Stimulated activated CD4-positive, alpha-beta T cell treated with anti-CD3 and anti-CD28 coated beads, Interleukin-1b, Interleukin-23, amount 100 ng/mL, for 1 hour (primary cell): ENCODE measurements around the gene HOXD13.
A peak's percentile ranks its signal among the peaks of the same experiment; 100 is the strongest.

Source experiments
- DNase-seq, 2 donors: peaks; one replicate each; pipeline ENCODE4 v3.0.0-alpha.2; 2020; ENCODE audit warnings: low read depth in 2 of 2

HOXD13 gene

DNA sequence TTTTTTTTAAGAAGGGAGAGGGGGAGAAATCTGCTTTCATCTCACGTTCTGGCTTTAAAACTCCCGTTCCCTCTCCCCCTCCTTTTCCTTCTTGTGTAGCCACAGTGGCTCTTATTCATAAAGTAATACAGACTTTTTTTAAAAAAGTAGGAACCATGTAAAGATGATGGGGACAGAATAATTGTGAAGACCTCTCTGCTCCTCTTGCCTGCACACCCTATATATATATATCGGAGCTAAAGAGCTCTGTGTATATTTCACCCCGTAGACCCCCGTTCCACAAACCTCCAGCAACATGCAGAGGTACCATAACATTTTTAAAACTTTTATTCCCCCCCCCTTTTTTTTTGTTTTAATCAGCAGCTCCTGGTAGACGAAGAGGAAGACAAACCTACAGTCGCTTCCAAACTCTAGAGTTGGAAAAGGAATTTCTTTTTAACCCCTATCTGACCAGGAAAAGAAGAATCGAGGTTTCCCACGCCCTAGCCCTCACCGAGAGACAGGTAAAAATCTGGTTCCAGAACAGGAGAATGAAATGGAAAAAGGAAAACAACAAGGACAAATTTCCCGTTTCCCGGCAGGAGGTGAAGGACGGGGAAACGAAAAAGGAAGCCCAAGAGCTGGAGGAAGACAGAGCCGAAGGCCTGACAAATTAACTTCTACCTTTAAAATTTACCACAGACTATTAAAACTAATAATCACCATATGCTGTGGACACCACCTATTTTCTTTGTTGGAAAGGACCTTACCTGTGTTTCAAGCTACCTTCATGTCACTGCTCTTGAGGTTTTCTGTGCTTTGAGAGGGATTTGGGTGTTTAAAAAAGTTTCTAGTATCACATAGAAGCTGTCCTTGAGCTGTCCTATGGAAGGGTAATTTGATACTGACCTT, 38.7 kb downstream of the HOXD13 start:
- no peak for DNase-seq

DNA sequence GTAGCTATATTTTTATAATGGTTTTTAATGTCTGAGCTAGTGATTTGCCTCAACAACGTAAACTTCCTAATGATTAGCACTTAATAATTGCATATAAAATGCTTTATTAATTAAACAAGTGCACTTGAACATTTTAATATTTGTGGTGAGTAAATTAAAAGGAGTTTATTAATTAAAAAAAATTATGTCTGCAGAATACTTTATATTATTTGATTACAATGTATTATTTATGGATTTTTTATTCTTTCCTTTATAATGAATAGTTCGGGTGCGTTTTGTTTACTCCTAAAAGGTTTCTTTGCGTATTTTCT, 39.3 kb downstream of the HOXD13 start:
- no peak for DNase-seq

DNA sequence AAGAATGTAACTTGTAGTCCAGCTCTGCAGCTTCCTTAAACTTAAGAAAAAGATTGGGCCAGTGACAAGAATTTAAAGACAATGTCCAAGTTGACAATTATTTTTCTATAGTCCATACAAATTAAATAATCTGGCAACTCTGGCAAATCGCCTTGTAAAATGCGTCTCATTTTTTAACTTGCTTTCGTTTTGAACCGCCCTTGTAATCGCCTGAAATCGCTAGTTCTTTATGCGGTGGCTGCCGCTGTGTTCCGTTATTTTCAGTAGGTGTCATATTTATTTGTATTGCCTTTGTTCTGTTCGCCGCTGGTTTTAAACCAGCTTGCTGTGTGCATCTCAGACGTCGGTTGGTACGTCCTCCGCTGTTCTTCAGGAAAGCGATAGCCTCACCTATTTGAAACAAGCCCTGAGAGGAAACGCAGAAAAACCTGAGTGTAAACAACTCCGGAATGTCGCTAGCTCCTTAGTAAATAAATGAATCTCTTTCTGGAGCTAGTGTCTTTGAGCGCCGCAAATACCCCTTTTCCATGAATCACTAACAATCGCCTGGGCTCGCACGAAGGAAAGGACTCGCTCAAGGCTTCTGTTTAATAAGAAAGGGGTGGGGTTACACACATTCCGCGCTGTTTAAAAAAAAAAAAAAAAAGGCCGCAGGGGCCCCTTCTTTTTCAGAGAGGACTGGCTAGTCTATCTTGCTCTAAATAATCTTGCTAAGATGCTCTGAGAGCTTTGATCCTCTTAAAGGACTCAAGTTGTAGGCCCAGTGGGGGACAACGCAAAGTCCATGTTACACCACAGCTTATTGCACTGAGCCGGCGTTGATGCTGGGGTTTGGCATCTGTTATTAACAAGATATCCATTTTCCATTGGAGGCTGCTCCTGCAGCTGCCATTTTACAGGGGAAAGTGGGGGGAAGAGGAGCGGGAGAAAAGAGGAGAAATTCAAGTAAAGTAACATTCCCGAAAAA, 40.0 kb downstream of the HOXD13 start:
- no peak for DNase-seq

DNA sequence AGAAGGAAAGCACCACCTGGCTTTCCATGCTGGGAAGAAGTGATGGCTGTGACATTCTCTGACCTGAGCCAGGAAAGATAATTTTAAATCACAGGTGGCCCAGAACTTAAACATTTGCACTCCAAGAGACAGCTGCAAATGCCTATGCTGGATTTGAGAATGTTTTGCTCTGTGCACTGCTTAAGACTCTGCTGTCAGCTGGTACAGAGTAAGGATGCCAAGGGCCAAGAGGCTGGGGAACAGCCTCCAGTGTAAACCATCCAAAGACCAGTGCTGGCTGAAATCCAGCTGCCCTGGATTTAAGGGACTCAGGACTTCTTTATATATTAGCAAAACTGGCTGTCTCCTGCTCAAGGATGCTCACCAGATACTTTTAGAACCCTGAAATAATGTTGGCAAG, 40.9 kb downstream of the HOXD13 start:
- DNase-seq = no peak

DNA sequence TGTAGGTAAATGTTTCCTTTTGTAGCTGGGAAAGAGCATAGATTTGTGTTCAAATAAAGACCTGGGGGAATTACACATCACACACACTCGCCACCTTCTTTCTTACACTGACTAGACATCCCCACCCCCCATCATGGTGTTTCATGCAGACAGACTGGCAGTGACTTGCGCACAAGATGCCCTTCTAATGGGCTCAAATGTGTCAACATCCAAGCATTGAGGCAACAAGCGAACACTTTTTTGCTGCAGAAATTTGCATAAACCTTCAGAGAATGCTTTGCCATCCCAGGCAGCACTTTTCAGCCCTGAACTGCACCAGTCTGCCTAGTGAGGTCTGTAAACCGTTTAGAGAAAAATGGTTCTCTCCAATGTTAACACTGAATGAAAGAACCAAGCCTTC, 41.5 kb downstream of the HOXD13 start:
- DNase-seq = no peak

DNA sequence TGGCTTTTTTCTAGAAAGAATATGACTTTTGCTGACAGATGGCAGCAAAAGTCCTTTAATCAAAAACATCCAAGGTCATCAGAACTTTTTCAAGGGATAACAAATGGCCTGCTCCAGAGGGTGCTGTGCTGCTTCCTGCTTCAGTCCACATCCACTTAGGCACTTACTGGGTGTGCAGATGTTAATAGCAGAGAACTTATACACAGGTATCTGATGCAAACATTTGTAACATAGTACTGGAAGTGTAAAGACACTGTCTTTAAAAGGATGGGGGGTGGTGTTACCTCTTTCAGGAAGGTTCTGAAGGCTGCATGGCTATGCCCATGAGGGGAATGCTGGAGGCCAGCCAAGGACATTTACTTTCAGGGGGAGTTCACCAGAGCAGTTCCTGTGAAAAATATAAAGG, 42.5 kb downstream of the HOXD13 start:
- no peak for DNase-seq

DNA sequence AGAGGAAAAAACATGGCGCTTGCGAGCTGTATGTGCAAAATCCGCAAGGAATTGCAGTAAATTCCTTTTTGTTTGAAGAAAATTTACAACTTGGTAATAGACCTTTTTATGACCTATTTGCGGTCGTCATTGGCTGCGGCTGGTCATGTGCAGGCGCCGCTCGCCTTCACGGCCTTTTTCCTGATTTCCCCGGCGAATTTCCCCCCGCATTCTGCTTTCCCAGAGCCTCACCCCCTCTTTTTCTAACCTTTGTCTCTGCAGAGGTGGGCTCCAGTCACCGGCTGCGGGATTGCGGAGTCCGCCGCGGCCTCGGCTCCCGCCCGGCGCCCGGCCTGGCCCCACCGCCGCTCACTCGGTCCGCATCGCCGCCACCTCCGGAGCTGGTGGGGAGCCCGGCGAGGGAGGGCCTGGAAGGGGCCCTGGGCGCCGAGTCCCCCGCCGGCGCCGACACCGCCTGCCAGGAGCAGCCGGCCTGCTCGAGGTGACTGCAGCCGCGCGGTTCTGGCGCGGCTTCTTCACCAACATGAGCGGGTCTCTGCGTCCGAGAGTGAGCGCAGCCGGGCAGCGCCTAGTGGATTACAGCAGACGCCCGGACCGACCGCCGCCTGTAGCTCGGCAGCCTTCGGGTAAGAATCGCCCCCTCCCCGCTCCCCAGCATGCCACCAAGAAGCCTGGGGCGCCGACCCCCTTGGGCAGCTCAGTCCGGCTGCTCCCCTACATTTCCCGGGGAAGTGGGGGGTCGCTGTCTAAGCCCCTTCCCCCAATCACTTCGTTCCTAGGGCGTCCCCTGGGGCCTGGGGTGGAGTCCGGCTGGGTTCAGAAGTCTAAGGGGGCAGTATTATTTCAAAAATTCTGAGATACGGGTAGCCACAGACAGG, 44.1 kb downstream of the HOXD13 start:
- no peak for DNase-seq

DNA sequence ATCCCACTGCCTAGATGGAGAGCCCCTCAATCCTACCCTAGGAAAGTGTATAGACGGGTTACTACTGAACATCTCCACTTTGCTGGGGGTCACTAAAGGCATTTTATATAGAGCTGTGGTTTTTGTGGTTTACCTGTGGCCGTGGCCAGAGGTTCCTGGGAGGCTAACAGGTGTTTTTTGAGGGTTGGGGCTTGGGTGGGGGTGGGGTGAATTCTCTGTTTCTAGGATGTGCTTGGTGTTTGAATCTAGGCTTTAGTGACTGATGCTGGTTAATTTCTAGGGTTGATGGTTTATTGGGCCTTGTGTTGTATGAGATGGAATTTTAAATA, 44.7 kb downstream of the HOXD13 start:
- no peak for DNase-seq

DNA sequence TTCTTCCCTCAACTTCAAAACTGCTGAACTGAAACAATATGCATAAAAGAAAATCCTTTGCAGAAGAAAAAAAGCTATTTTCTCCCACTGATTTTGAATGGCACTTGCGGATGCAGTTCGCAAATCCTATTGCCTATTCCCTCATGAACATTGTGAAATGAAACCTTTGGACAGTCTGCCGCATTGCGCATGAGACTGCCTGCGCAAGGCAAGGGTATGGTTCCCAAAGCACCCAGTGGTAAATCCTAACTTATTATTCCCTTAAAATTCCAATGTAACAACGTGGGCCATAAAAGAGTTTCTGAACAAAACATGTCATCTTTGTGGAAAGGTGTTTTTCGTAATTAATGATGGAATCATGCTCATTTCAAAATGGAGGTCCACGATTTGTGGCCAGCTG, 45.4 kb downstream of the HOXD13 start:
- DNase-seq = no peak

DNA sequence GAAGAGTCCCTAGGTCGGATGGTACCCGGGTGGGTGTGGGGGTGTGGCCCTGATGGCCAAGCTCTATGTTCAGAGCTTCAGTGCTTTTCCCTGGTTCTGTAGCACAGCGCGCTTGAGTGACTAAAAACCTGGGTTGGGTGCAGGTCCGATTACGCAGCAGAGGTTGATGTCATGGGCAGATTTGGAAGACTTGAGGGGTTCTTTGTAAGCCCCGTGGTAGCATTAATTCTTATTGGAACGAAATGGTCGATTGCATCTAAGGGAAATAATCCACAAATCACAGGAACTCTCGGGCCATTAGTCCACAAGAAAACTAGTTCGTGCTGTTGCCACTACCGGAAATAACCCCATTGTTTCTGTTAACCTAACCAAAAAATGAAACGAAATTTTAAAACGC, 46.0 kb downstream of the HOXD13 start:
- DNase-seq = no peak

DNA sequence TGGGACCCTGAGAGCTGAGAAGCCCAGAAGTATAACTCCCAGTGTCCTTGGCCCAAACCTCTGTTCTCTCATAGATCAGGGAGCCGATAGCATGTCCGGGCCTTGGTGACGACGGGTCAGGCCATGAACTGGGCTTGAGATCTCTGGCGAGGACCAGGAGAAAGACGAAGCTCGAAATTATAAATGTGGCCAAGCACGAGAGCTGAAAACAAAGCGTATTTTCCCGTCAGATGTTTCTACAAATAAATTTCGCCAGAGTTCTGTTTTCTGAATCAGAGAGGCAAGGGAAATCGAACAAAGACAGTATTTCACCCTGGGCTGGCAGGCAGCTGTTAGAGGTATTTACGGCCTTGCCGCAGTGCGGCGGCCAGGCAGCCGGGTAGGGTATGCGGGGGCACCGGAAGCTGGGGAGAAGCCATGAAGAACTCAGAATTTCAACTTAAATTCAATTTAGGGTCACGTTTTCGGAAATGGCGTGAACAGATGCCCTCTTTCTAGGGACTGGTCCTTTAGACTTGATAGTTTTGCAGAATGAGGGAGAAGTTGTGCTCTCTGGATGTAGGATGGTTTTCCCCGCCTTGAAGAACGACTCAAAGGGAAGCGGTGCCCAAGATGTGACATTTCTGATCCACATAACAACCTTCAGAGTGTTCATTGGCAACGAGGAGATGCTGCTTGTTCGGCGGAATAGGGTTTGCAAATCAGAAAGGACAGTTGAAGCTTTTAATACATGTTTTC, 46.6 kb downstream of the HOXD13 start:
- DNase-seq = no peak

DNA sequence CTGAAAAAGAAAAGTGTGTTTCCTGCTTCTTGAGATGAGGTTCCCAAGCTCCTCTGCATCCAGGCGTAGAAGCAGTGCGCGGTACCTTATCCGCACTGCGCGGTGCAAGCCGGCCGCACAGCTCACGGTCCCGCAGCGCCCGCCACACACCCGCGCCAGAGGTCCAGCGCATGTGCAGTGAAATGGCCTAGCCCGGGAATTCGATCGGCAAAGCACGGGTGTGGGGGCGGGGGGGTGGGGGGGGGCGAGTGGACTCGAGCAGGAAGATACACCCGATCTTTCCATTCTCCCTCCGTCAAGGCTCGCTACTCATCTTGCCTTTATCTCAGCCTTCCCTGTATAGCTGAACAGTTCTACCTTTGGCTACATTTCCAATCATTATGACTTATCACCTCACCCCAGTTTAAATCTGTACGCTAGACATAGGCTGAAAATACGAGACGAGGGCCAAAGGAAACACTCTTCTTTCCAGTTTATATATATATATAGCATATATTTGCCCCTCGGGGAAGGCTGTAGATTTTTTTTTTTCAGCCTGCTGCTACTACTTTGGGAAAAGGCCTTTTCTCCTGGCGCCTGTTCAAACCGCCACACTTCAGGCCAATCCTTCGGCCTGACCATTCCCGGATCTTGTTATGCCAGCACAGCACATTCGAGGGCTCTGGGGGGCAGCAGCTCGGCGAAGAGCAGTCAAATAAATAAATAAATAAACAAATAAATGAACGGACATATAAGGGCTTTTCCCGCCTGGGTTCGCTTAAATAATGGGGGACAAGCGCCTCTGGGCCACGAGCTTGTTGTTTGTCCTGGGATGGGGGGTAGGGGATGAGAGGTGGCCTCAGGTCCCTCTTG, 47.4 kb downstream of the HOXD13 start:
- no peak for DNase-seq

DNA sequence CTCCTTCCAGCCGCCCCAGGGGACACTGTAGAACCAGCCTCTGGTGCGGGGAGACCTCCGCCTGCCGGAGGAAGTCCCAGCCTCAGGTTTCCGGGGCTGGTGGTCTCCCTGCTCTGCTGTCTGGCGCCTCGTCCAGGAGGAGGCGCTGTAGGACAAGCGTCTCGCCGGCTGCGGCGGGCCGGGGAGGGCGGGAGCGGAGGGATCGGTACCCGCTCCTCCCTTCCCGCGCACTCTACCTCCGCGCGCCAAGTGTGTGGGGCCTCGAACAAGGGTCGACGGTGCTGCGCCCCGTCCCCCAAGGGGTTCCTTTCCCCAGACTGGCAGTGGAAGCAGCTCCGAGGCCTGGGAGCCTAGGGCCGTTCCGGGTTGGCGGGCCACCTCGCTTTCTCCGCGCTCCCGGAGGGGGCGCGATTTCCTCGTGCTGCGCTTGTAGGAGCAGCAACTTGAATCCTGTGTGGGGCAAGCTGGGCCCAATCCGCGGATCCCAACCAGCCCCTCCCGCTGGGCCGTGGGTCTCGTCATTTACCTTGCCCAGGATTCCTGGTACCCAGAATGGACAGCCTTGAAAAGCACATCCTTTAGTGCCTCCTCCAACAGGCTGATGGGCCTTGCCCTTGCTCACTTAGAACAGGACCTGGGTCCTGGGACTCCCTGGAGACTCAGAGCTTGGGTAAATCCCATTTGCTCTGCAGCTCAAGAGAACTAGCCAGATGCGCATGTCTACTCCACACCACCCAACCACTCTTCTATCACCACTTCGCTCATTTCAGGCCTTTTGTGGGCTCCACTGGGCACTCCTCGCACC, 48.2 kb downstream of the HOXD13 start:
- peak in 1 of 2 donors; percentile 44 for DNase-seq

DNA sequence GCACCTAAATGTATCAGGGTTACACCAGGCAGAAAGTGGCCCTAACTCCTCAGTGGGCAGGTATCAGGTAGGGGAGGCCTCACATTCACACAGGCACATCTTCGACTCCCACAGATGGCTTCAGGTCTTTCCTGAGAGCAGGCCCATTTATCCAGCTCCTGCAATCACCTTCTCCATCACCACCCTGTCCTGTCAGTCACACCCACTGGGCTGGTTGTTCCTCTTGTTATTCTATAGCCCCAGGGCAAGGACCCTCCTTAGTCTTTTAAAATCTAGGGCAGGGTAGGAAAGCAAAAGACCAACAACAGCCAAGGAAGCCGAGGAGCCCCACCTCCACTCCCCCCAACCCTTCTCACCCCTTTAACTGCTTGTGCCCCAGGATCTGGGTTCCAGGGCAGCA, 49.8 kb downstream of the HOXD13 start:
- no peak for DNase-seq
